Left lobe of liver (tissue), 2 donors: Measurements from ENCODE around the gene ZBTB8OS. TPM values are rescaled to one million over a fixed set of nuclear protein-coding genes. Genes with fewer than 3 reads are reported as not detected.
A peak's percentile ranks its signal among the peaks of the same experiment; 100 is the strongest.
"Not testable (repeated sequence)": the region's sequence is repeated elsewhere in the genome, so short reads cannot be mapped to it uniquely, and the experiment has no call there.

Experiments used
- ATAC-seq: fragments of 200-7000 bp; cut with Tn5 transposase; one replicate; pipeline ENCODE4 v1.9.1; 2020; ENCODE audit warnings: mild to moderate bottlenecking, moderate library complexity
- DNase-seq: peaks from one replicate; pipeline ENCODE4 v3.0.0-alpha.2; 2020; ENCODE audit warnings: low spot score
- total RNA-seq: library from RNA; stranded (reverse); gene quantifications from one replicate; pipeline ENCODE4 v1.2.1, GENCODE V29; 2021
- donor health status: DM: no; HTN: no; CAD: no; lungs with moderate emphysema.
- donor health status: DM: no; HTN: yes; CAD: no.

The ZBTB8OS gene
- total RNA-seq, 1 donor from 2014 or later = 22.7 TPM

GRCh38 chr1:32650752-32651460 lies 556 bp upstream of the ZBTB8OS start, which contains the start of gene RBBP4:
TSS of gene RBBP4 (plus strand) at chr1:32651208. CDS start at chr1:32651307, 99 bp downstream.
- peak; percentile 99 for DNase-seq
- ATAC-seq = peak; percentile 92

GRCh38 chr1:32647308-32648134 lies 2.8 kb downstream of the ZBTB8OS start:
- DNase-seq (no peak), ATAC-seq (no peak)

DNA sequence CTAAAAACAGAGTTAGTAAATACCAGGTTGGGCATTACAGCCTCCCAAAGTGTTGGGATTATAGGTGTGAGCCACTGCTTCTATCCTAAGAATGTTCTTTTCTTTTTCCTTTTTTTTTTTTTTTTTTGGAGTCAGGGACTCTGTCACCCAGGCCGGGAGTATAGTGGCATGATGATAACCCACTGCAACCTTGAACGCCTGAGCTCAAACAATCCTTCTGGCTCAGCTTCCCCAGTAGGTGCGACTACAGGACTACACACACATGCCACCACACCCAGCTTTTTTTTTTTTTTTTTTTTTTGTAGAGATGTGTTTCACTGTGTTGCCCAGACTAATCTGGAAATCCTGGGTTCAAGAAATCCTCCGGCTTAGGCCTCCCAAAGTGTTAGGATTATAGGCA lies 5.9 kb downstream of the ZBTB8OS start:
- no peak for DNase-seq
- ATAC-seq = peak; percentile 63

DNA sequence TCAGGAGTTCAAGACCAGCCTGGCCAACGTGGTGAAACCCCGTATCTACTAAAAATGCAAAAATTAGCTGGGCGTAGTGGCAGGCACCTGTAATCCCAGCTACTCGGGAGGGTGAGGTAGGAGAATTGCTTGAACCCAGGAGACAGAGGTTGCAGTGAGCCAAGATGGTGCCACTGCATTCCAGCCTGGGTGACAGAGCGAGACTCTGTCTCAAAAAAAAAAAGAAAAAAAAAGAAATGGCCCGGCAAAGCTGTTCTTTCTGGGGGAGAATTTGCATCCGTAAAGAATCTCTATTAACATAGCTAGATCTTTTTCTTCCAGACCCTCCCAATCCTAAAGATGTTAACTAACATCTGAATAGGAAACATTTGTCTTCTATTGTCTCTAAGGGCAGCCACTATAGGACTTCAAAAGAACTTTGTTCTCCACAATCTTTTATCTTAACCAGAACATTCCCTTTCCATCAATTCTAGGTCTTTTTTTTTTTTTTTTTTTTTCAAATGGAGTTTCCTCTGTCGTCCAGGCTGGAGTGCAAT lies 8.0 kb downstream of the ZBTB8OS start:
- ATAC-seq = not testable (repeated sequence)

GRCh38 chr1:32639489-32640075 lies 10.8 kb downstream of the ZBTB8OS start:
- ATAC-seq = no peak
- DNase-seq = no peak

More for the DNA sequence above, 8.0 kb downstream of the ZBTB8OS start:
- not testable (repeated sequence) for DNase-seq

GRCh38 chr1:32636914-32637645 lies 13.3 kb downstream of the ZBTB8OS start:
- ATAC-seq (no peak), DNase-seq (no peak)

DNA sequence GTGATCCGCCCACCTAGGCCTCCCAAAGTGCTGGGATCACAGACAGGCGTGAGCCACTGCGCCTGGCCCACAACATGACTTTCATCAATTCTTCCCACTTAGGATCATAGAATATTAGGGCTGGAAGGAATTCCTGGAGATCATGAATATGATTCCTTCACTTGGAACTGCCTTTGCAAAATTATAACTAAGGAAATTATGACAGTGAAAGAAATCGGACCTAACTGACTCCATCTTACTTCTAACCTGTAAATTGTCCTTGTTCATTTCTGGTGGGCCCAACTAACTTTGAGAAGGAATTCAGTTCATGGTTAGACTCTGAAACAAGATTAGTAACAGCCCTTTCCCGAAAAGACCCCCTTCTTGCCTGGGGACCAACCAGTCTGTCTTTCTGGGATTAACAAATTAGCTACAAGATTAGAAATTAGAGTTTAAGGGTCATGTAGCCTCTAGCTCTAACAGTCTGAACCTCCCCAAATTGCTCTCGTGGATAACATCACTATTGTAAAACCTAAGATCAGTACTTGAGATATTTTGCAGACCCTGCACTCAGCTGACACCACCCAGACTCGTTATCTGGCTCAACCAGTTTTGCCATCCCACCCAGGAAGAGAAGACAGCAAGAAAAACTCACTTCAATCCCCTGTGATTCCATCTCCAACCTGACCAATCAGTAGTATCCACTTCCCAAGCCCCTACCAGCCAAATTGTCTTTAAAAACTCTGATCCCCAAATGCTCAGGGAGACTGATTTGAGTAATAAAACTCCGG lies 14.7 kb downstream of the ZBTB8OS start:
- ATAC-seq (no peak), DNase-seq (no peak)

DNA sequence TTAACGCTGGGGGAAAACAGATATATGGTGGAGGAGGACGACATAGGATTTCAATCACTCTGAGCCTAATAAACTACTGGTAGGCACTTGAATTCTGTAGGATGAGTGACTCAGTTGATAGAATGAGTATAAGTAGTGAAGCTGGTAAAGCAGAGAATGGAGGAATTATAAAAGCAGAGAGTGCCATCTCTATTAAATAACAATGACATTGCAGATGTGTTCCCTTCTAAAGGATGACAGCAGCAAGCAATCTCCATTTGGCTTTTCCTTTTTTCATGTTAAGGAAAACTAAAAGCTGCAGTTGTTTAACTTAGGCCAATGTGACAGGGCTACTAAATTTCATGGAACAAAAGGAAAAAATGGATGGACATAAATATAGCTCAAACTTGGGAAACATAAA lies 17.5 kb downstream of the ZBTB8OS start:
- ATAC-seq = no peak
- no peak for DNase-seq

DNA sequence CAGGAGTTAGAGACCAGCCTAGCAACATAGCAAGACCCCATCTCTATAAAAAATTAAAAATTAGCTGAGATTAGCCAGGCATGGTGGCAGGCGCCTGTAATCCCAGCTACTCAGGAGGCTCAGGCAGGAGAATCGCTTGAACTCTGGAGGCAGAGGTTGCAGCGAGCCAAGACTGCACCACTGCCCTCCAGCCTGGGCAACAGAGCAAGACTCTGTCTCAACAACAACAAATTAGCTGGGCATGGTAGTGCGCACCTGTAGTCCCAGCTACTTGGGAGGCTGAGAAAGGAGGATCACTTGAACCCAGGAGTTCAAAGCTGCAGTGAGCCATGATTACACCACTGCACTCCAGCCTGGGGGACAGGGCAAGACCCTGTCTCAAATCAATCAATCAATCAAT lies 20.2 kb downstream of the ZBTB8OS start:
- not testable (repeated sequence) for ATAC-seq, DNase-seq

DNA sequence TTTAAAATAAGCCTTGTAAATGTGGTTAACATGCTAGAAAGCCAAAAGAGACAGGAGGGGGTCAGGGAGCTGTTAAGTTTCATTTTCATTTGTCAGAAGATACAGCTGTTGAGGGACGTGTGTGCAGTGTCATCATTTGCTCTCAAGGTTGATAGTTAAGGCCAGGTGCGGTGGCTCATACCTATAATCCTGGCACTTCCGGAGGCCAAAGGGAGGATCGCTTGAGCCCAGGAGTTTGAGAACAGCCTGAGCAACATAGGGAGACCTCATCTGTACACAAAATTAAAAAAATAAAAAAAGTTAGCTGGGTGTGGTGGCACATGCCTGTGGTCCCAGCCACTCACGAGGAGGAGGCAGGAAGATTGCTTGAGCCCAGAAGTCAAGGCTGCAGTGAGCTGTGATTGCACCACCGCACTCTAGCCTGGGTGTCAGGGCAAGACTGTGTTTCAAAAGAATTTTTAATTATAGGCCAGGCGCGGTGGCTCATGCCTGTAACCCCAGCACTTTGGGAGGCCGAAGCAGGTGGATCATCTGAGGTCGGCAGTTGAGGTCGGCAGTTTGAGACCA lies 22.7 kb downstream of the ZBTB8OS start:
- DNase-seq = no peak
- ATAC-seq = no peak

DNA sequence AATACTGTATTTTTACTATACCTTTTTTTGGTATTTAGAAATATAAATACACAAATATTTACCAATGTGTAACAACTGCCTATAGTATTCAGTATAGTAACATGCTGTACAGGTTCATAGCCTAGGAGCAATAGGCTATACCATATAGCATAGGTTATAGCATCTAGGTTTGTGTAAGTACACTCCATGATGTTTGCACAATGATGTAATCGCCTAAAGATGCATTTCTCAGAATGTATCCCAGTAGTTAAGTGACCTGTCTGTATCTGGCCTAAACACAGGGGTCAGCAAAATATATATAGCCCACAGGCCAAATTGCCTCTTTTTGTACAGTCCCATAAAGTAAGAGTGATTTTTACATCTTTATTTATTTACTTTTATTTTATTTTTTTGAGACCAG lies 24.2 kb downstream of the ZBTB8OS start:
- no peak for ATAC-seq
- no peak for DNase-seq

DNA sequence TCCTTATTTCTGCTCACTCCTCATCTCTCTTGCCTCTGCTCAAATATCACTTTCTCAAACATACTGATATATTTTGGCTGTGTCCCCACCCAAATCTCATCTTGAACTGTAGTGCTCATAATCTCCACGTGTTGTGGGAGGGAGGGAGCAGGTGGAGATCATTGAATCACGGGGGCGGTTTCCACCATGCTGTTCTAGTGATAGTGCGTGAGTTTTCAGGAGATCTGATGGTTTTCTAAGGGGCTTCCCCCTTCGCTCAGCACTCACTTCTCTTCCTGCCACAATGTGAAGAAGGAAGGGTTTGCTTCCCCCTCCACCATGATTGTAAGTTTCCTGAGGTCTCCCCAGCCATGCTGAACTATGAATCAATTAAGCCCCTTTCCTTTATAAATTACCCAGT lies 26.6 kb downstream of the ZBTB8OS start:
- ATAC-seq (no peak), DNase-seq (no peak)

DNA sequence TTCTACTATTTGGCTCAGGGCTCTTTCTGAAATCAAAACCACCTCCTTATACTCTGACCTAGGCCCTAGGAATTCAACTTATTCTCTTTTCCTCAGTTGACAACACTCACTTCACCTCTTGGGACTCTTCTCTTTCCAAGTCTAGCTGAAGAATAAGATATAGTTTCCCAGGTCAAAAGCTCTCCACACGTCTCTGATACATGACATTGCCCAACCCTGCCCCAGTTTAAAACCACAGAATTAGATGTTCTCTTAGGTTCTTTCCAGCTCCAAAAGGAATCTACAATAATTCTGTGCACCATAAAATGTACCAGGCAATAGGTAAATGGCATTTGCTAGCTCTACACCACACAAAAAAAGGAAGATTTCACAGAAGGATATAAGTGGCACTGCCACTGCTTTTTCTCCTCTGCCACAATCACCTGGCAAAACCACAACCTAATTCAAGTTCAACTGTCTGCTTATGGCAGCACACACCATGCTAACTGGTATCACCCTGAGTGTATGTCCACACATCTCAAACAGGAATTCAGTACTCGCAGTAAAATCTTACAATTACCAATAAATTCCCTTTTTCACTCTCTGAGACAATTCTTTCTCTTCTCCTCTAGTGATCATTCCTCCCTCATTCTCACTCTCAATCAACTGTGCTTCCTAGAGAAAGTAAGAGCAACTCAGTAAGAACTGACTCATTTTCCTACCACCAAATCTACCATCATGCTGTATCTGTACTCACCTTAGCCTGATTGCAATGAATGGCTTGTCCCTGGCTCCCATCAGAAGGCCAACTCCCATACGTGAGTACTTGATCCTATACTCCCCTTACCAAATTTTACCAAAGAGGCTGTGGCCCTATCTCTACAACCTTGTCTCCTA lies 27.3 kb downstream of the ZBTB8OS start:
- ATAC-seq = no peak
- no peak for DNase-seq

DNA sequence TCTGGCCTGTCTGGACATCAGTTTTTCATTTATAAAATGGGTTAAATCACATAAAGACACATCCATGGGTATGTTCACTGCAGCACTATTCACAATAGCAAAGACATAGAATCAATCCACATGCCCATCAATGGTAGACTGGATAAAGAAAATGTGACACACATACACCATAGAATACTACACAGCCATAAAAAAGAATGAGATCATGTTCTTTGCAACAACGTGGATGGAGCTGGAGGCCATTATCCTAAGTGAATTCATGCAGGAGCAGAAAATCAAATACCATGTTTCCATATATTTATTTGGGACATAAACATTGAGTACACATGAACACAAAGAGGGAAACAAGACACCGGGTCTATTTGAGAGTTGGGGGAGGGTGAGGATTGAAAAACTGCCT lies 28.1 kb downstream of the ZBTB8OS start:
- DNase-seq = no peak
- ATAC-seq = no peak

- DNase-seq (no peak), ATAC-seq (no peak)
Measured at GRCh38 chr1:32619701-32620485, 30.5 kb downstream of the ZBTB8OS start.

GRCh38 chr1:32618673-32619221 lies 31.6 kb downstream of the ZBTB8OS start:
- ATAC-seq = no peak

DNA sequence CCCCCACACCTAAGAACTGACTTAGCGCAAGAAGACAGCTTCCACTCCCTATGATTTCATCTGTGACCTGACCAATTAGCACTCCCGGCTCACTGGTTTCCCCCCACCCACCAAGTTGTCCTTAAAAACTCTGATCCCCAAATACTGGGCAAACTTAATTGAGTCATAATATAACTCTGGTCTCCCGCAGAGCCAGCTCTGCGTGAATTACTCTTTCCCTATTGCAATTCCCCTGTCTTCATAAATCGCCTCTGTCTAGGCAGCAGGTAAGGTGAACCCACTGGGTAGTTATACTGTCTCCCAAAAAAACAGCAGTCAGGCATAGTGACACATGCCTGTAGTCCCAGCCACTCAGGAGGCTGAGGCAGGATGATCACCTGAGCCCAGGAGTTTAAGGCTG lies 36.9 kb downstream of the ZBTB8OS start:
- ATAC-seq = no peak
- DNase-seq = no peak

More at GRCh38 chr1:32618673-32619221, 31.6 kb downstream of the ZBTB8OS start:
- DNase-seq = no peak
